HL-60/S4 treated with phorbol 12-myristate 13-acetate at 8.2 ng/mL for 4 days and 3 days (cell line): ENCODE results near the gene C15orf62.

Experiments used
- in situ Hi-C: fragments of 300-500 bp; cut with MboI; formaldehyde crosslinking; loops from 2 replicates; pipeline ENCODE4 v1.15.0; 2022; ENCODE audit warnings: low sequenced_read_pairs

C15orf62 gene

DNA sequence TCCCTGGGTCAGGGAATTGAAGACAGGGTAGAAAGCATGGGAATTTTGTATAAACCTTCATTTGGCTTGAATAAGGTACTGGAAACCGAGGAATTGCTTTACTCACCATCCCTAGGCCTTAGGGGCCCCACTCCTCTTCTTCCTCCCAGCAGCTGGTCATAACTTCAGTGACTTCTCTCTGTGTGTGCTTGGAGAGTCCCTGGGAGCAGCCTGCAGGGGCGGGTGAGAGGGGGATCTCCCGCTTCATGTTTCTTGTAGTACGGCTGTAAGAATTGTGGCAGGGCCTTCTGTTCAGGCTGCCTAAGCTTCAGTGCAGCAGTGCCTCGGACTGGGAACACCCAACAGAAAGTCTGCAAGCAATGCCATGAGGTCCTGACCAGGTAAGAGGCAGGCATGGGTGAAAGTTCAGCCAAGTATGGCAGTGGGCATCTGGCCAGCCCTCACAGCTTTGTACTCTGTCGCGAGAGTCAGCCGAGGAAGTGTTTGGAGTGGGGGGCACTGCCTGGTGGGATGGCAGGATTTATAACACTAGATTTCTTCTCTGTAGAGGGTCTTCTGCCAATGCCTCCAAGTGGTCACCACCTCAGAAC lies 39.2 kb downstream of the C15orf62 start:
- in situ Hi-C loops = no loop called here

DNA sequence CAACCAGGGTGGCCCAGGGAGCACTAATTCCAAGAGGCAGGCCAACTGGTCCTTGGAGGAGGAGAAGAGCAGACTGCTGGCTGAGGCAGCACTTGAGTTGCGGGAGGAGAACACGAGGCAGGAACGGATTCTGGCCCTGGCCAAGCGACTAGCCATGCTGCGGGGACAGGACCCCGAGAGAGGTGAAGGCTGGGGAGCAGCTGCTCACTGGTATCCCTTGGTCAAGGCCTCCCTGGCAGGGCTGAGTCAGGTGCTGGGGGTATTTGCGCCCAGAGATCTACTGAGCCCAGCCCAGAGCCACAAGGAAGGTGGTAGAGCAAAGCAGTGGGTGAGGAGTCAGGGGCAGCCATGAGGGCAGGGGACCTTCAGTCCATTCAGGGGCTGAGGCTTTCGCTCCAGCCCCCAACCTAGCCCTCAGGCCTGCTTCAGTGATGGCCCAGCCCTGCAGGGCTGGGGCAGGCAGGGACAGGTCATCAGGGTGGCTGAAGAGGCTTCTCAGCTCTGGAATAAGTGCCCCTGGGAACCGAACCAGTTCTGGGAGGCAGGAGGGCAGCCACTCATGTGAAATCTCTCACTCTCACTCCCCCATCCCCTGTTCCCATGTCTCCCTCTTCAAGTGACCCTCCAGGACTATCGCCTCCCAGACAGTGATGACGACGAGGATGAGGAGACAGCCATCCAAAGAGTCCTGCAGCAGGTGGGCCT lies 43.1 kb downstream of the C15orf62 start:
- in situ Hi-C loops = no loop called here

DNA sequence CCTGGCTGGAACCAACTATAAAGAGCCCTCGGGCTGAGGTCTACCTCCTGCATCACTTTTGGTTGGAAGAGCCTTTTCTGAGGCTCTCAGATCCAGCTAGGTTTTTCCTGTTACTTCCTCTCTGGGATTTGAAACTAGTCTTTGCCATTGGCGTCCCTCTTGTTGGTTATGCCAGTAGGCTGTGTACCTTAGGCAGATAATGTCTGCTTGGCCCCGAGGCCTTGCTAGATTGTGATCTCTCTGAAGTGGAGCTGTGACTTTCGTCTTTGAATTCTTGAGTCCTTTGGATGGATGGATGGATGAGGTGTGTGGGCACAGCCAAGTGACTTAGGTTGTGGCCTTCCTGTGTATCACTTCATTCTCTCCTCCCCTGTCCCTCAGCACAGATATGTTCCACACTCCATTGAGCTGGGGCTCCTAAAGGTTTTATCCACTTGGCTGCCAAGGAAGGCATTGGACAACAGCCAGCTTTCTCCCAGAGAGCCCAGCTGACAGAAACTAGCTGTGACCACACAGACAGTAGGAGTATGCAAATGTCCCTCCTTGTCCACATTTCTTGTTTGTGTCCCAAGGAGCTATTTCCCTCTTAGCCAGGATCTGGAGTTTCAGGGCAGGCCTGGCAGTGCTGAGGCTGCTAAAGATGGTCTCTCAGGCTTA lies 45.4 kb downstream of the C15orf62 start:
- in situ Hi-C loops = no loop called here

DNA sequence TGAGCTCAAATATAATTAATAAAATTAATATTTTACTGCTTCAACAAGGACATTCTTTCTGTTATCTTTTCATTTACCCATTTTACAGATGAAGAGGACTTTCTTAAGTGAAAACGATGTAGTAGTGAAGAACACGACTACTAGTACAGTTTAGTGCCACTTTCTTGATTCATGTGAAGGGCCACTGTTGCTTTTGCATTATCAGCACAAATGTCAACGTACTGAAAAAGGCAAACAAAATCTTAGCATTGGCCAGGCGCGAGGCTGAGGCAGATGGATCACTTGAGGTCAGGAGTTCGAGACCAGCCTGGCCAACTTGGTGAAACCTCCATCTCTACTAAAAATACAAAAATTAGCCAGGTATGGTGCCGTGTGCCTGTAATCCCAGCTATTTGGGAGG lies 49.3 kb downstream of the C15orf62 start:
- in situ Hi-C loops = no loop called here

DNA sequence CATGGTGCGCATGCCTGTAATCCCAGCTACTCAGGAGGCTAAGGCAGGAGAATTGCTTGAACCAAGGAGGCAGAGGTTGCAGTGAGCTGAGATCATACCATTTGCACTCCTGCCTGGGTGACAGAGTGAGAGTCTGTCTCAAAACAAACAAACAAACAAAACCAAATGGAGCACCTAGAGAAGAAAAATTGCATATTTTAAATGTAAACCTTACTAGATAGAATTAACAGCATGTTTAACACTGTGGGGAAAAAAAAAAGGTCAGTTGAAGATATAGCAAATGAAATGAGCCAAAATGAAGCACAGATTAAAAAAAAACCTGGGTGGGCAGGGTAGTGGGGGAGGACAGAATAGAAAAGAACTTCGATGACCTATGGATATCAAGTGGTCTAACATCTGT lies 51.4 kb downstream of the C15orf62 start:
- in situ Hi-C loops = no loop called here
